Mesenchymal stem cell (in vitro differentiated cells and primary cell): ENCODE data around the gene MACROD1.

ENCODE experiments used
- DNase-seq: peaks from one replicate; pipeline ENCODE4 v3.0.0-alpha.2; 2013
- H2AFZ ChIP-seq: one replicate; pipeline ENCODE4 v1.6.1; 2013; ENCODE audit warnings: low read depth, mild to moderate bottlenecking, control low read depth, inconsistent platforms, low read length, moderate library complexity
- H2AK5ac ChIP-seq: 2 replicates; pipeline ENCODE4 v1.6.1; 2013; ENCODE audit warnings: low read length, moderate library complexity, mild to moderate bottlenecking, inconsistent platforms; ENCODE audit not compliant: severe bottlenecking
- H2BK120ac ChIP-seq: one replicate; pipeline ENCODE4 v1.6.1; 2013; ENCODE audit warnings: low read depth, mild to moderate bottlenecking, inconsistent platforms, low read length, moderate library complexity
- H2BK12ac ChIP-seq, 2 experiments: one replicate each; pipeline ENCODE4 v1.6.1; 2013; ENCODE audit warnings: inconsistent platforms in 2 of 2, low read length in 2 of 2, mild to moderate bottlenecking in 2 of 2, moderate library complexity in 2 of 2, control low read depth in 1 of 2
- H2BK15ac ChIP-seq: one replicate; pipeline ENCODE4 v1.6.1; 2013; ENCODE audit warnings: mild to moderate bottlenecking, low read depth, inconsistent platforms; ENCODE audit not compliant: poor library complexity, severe bottlenecking
- H2BK5ac ChIP-seq: 2 replicates; pipeline ENCODE4 v1.6.1; 2013; ENCODE audit warnings: low read depth, mild to moderate bottlenecking, low read length, control low read depth, inconsistent platforms; ENCODE audit not compliant: poor library complexity, severe bottlenecking
- H3K14ac ChIP-seq, 2 experiments: one replicate each; pipeline ENCODE4 v1.6.1; 2013; ENCODE audit warnings: inconsistent platforms in 2 of 2, low read length in 2 of 2, control low read depth in 1 of 2, mild to moderate bottlenecking in 1 of 2, moderate library complexity in 1 of 2
- H3K18ac ChIP-seq, 2 experiments: one replicate each; pipeline ENCODE4 v1.6.1; 2013; ENCODE audit warnings: inconsistent platforms in 2 of 2, low read length in 2 of 2, control low read depth in 1 of 2, low read depth in 1 of 2, mild to moderate bottlenecking in 1 of 2
- H3K23ac ChIP-seq, 2 experiments: one replicate each; pipeline ENCODE4 v1.6.1; 2013; ENCODE audit warnings: inconsistent platforms in 2 of 2, low read length in 2 of 2, mild to moderate bottlenecking in 2 of 2, moderate library complexity in 2 of 2, control low read depth in 1 of 2
- H3K27ac ChIP-seq: 2 replicates; pipeline ENCODE4 v1.5.1; 2013; ENCODE audit warnings: mild to moderate bottlenecking, moderate library complexity, low read length, control low read depth, inconsistent platforms; ENCODE audit not compliant: poor library complexity, severe bottlenecking
- H3K27me3 ChIP-seq, 2 experiments: 2 replicates each; pipeline versions ENCODE4 v1.6.1 to v1.7.0; 2013; ENCODE audit warnings: low read length in 2 of 2, mild to moderate bottlenecking in 2 of 2, moderate library complexity in 2 of 2, control low read depth in 1 of 2, inconsistent platforms in 1 of 2; ENCODE audit not compliant: control insufficient read depth in 1 of 2, insufficient read depth in 1 of 2
- H3K36me3 ChIP-seq, 2 experiments: 2 replicates each; pipeline versions ENCODE4 v1.6.1 to v1.7.0; 2013; ENCODE audit warnings: low read length in 2 of 2, control low read depth in 1 of 2, inconsistent platforms in 1 of 2, low read depth in 1 of 2, mild to moderate bottlenecking in 1 of 2; ENCODE audit not compliant: insufficient read depth in 2 of 2, control insufficient read depth in 1 of 2
- H3K4ac ChIP-seq, 2 experiments: one replicate each; pipeline ENCODE4 v1.6.1; 2013; ENCODE audit warnings: inconsistent platforms in 2 of 2, low read length in 2 of 2, mild to moderate bottlenecking in 2 of 2, moderate library complexity in 2 of 2, control low read depth in 1 of 2, low read depth in 1 of 2
- H3K4me1 ChIP-seq: 2 replicates; pipeline ENCODE4 v1.6.1; 2013; ENCODE audit warnings: low read depth, low read length, control low read depth; ENCODE audit not compliant: control insufficient read depth, insufficient read depth
- H3K4me2 ChIP-seq: 2 replicates; pipeline ENCODE4 v1.6.1; 2013; ENCODE audit warnings: low read length, mild to moderate bottlenecking, inconsistent platforms; ENCODE audit not compliant: poor library complexity, severe bottlenecking
- H3K4me3 ChIP-seq, 2 experiments: 2 replicates each; pipeline versions ENCODE4 v1.5.1 to v1.7.0; 2013; ENCODE audit warnings: low read length in 2 of 2, mild to moderate bottlenecking in 2 of 2, control low read depth in 1 of 2, low read depth in 1 of 2; ENCODE audit not compliant: insufficient read depth in 1 of 2
- H3K79me1 ChIP-seq: replicated peaks from 2 replicates; pipeline ENCODE4 v1.6.1; 2013; ENCODE audit warnings: mild to moderate bottlenecking, control low read depth, low read length, inconsistent platforms; ENCODE audit not compliant: poor library complexity, severe bottlenecking
- H3K9ac ChIP-seq: 2 replicates; pipeline ENCODE4 v1.7.0; 2013; ENCODE audit warnings: mild to moderate bottlenecking, low read length, moderate library complexity
- H3K9me3 ChIP-seq: 2 replicates; pipeline ENCODE4 v1.7.0; 2013; ENCODE audit warnings: mild to moderate bottlenecking, low read length; ENCODE audit not compliant: control insufficient read depth
- H4K8ac ChIP-seq: one replicate; pipeline ENCODE4 v1.6.1; 2013; ENCODE audit warnings: inconsistent platforms, mild to moderate bottlenecking, low read length, moderate library complexity
- H4K91ac ChIP-seq: one replicate; pipeline ENCODE4 v1.6.1; 2013; ENCODE audit warnings: mild to moderate bottlenecking, low read length, inconsistent platforms
- WGBS: methylation state at CpG from one replicate; pipeline ENCODE4 v1.1.7; 2013; ENCODE audit warnings: mixed read lengths; 5-methylcytosine and 5-hydroxymethylcytosine counted together

Gene MACROD1

GRCh38 chr11:64029773-64030172 is 136.1 kb downstream of the MACROD1 start:
- Histone ChIP-seq H3K27ac (no peak overlapping the region), H2BK120ac (no peak overlapping the region), H3K9me3 (no peaks in the 10 kb centered on the region), H4K91ac (peak overlapping the region; percentile 19), H2BK15ac (no peak overlapping the region), H3K18ac (no peak overlapping the region), H3K79me1 (no peaks in the 10 kb centered on the region), H2AK5ac (no peak overlapping the region), H3K14ac (no peak overlapping the region), H3K4ac (no peak overlapping the region), H3K23ac (no peak overlapping the region), H3K4me3 (no peak overlapping the region), H3K27me3 (peaks cover 58 to 69% of the 10 kb centered on the region in 2 experiments), H2BK5ac (no peak overlapping the region), H4K8ac (no peak overlapping the region), H3K36me3 (no peaks in the 10 kb centered on the region), H2AFZ (no peak overlapping the region), H3K9ac (no peak overlapping the region), H3K4me2 (no peak overlapping the region), H2BK12ac (no peak overlapping the region), H3K4me1 (peaks cover 25% of the 10 kb centered on the region)
- DNase-seq, result no peak
- WGBS, result 44% methylated on average over 8 of the region's 8 CpGs

- peaks cover 46 to 58% of the 10 kb centered on the region in 2 experiments for H3K27me3 ChIP-seq
- H3K9ac ChIP-seq, result no peak overlapping the region
- H3K14ac ChIP-seq, result peak overlapping the region in 1 of 2 experiments; percentile 74
- H2BK12ac ChIP-seq, result no peak overlapping the region
- peak overlapping the region; percentile 0 for H4K91ac ChIP-seq
- H3K4me2 ChIP-seq, result peak overlapping the region; percentile 13
- no peaks in the 10 kb centered on the region for H3K36me3 ChIP-seq
- H3K79me1 ChIP-seq, result no peaks in the 10 kb centered on the region
- no peak overlapping the region for H2BK120ac ChIP-seq
- H3K4ac ChIP-seq, result no peak overlapping the region
- H3K18ac ChIP-seq, result peak overlapping the region in 1 of 2 experiments; percentile 5
- H3K27ac ChIP-seq, result no peak overlapping the region
- H3K9me3 ChIP-seq, result no peaks in the 10 kb centered on the region
- WGBS, result 13% methylated on average over 18 of the region's 22 CpGs
- H2AFZ ChIP-seq, result peak overlapping the region; percentile 7
- H3K4me3 ChIP-seq, result no peak overlapping the region
- H4K8ac ChIP-seq, result peak overlapping the region; percentile 62
- DNase-seq, result peak; percentile 35
- H2BK5ac ChIP-seq, result no peak overlapping the region
- H2AK5ac ChIP-seq, result no peak overlapping the region
- H2BK15ac ChIP-seq, result peak overlapping the region; percentile 52
- peaks cover 25% of the 10 kb centered on the region for H3K4me1 ChIP-seq
- H3K23ac ChIP-seq, result no peak overlapping the region
Observed at GRCh38 chr11:64028398-64029115, 137.4 kb downstream of the MACROD1 start.

- H3K27ac ChIP-seq, result no peak overlapping the region
- H3K4ac ChIP-seq, result no peak overlapping the region
- no peak overlapping the region for H3K9ac ChIP-seq
- H2AFZ ChIP-seq, result no peak overlapping the region
- no peak overlapping the region for H2AK5ac ChIP-seq
- H2BK5ac ChIP-seq, result no peak overlapping the region
- peak overlapping the region in 1 of 2 experiments; percentile 5 for H3K14ac ChIP-seq
- H2BK15ac ChIP-seq, result no peak overlapping the region
- no peak overlapping the region for H3K4me3 ChIP-seq
- peak overlapping the region; percentile 0 for H4K91ac ChIP-seq
- no peak overlapping the region for H3K23ac ChIP-seq
- no peak overlapping the region for H2BK12ac ChIP-seq
- peaks cover 44 to 53% of the 10 kb centered on the region in 2 experiments for H3K27me3 ChIP-seq
- no peaks in the 10 kb centered on the region for H3K9me3 ChIP-seq
- DNase-seq, result no peak
- peak overlapping the region; percentile 2 for H4K8ac ChIP-seq
- no peaks in the 10 kb centered on the region for H3K79me1 ChIP-seq
- H3K4me1 ChIP-seq, result peaks cover 22% of the 10 kb centered on the region
- no peak overlapping the region for H3K4me2 ChIP-seq
- H2BK120ac ChIP-seq, result no peak overlapping the region
- 52% methylated on average over 16 of the region's 20 CpGs for WGBS
- H3K36me3 ChIP-seq, result no peaks in the 10 kb centered on the region
- peak overlapping the region; percentile 5 to 29 for H3K18ac ChIP-seq
Observed at GRCh38 chr11:64027651-64028397, 138.1 kb downstream of the MACROD1 start.

GRCh38 chr11:64026575-64027205 is 139.2 kb downstream of the MACROD1 start:
- Histone ChIP-seq H3K79me1 (no peaks in the 10 kb centered on the region), H2AFZ (no peak overlapping the region), H3K9me3 (no peaks in the 10 kb centered on the region), H4K8ac (no peak overlapping the region), H2BK5ac (no peak overlapping the region), H3K9ac (no peak overlapping the region), H3K27me3 (peaks cover 37 to 42% of the 10 kb centered on the region in 2 experiments), H3K4me3 (no peak overlapping the region), H3K23ac (no peak overlapping the region), H3K4ac (no peak overlapping the region), H4K91ac (no peak overlapping the region), H3K27ac (no peak overlapping the region), H2BK15ac (no peak overlapping the region), H3K4me2 (no peak overlapping the region), H3K14ac (no peak overlapping the region), H2BK12ac (no peak overlapping the region), H2BK120ac (no peak overlapping the region), H3K4me1 (peaks cover 17% of the 10 kb centered on the region), H3K18ac (no peak overlapping the region), H2AK5ac (no peak overlapping the region), H3K36me3 (no peaks in the 10 kb centered on the region)
- WGBS, result 81% methylated on average over 7 of the region's 7 CpGs
- DNase-seq, result no peak
